Testis (tissue), 3 donors: ENCODE data around the gene RGS3. TPM values are rescaled to one million over a fixed set of nuclear protein-coding genes. Genes with fewer than 3 reads are reported as not detected.

Source experiments
- DNase-seq: peaks from one replicate; pipeline ENCODE4 v3.0.0-alpha.2; 2019
- H3K27ac ChIP-seq, 2 donors: fragments of 200-600 bp; sonication (generic); one replicate each; pipeline ENCODE4 v1.5.1; 2019
- H3K27me3 ChIP-seq: fragments of 200-600 bp; sonication (generic); one replicate; pipeline ENCODE4 v1.5.1; 2019
- H3K36me3 ChIP-seq: fragments of 200-600 bp; sonication (generic); one replicate; pipeline ENCODE4 v1.5.1; 2017; ENCODE audit warnings: low read depth; ENCODE audit errors: missing control alignments
- H3K4me1 ChIP-seq: fragments of 200-600 bp; sonication (generic); one replicate; pipeline ENCODE4 v1.5.1; 2019
- H3K4me3 ChIP-seq, 2 donors: fragments of 200-600 bp; sonication (generic); one replicate each; pipeline ENCODE4 v1.5.1; 2017 to 2019
- H3K9me3 ChIP-seq: fragments of 200-600 bp; sonication (generic); one replicate; pipeline ENCODE4 v1.5.1; 2017
- CTCF ChIP-seq, 3 experiments: fragments of 450-650 bp in 2 of 3; fragments of 200-600 bp in 1 of 3; sonication (generic) in 1 of 3; IDR thresholded peaks; one replicate each; pipeline ENCODE4 v1.5.1; 2016 to 2019; ENCODE audit warnings: antibody characterized with exemption in 3 of 3, mild to moderate bottlenecking in 2 of 3, moderate library complexity in 1 of 3
- POLR2A ChIP-seq: fragments of 450-650 bp; IDR thresholded peaks from one replicate; pipeline ENCODE4 v1.6.1; 2017; ENCODE audit warnings: antibody characterized with exemption, mild to moderate bottlenecking, moderate library complexity
- WGBS, 2 donors: methylation state at CpG; one replicate each; pipeline ENCODE4 v1.1.5; 2018; 5-methylcytosine and 5-hydroxymethylcytosine counted together
- intact Hi-C: fragments of 100-400 bp; cut with DNase I; formaldehyde crosslinking; loops from one replicate; pipeline ENCODE4 v1.15.1; 2023; ENCODE audit warnings: low total_unique reads
- polyA plus RNA-seq: library from polyadenylated mRNA; stranded (reverse); fragments of 350-450 nt; fragmentation: Illumina TruSeq; extraction: RNeasy Lipid Tissue Mini Kit (QIAGEN cat#74804); gene quantifications from one replicate; pipeline ENCODE4 v1.2.3, GENCODE V29; 2014; ENCODE audit warnings: low read depth, low replicate concordance; ENCODE audit not compliant: insufficient read depth
- total RNA-seq, 2 donors: library from RNA; depleted of rRNA; stranded (reverse); fragments of >200 nt; gene quantifications; one replicate each; pipeline ENCODE4 v1.2.3, GENCODE V29; 2016

Gene RGS3
- total and polyA plus RNA-seq, 3 donors from 2014 or later, result 84.8 to 125 (median 119) TPM

DNA sequence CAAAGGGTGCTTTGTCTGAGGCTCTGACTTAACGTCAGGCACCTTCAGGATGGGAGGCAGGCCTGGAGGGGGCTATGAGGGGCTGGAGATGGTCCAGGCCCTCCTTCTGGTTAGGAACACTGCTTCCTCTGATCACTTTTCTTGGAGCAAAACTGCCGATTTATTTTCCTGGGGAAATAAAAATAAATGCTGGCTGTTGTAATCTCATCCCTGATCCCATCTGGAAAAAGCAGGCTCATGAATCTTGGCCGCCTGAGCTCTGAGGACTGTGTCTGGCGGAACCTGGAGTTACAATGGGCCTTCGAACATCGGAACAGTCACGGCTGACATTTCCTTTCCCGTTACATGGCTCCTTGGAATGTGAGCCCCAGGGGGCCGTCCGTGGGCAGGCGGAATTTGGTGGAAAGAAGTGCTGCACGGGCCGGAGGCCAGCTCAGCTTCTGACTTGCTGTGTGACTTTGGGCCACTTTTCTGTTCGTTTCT lies 157.8 kb downstream of the RGS3 start:
- no peaks in the 10 kb centered on the region for H3K27me3 ChIP-seq
- intact Hi-C loops, result no loop called here
- WGBS, 2 donors, result 43 to 46% methylated on average over 14 of the region's 14 CpGs
- peak; percentile 44 for DNase-seq
- H3K36me3 ChIP-seq, result no peaks in the 10 kb centered on the region
- peaks cover 22% of the 10 kb centered on the region for H3K4me1 ChIP-seq
- H3K27ac ChIP-seq, result peak overlapping the region; percentile 51 to 70
- no peak overlapping the region for H3K4me3 ChIP-seq
- H3K9me3 ChIP-seq, result no peaks in the 10 kb centered on the region
- TF ChIP-seq POLR2A, result no peak

DNA sequence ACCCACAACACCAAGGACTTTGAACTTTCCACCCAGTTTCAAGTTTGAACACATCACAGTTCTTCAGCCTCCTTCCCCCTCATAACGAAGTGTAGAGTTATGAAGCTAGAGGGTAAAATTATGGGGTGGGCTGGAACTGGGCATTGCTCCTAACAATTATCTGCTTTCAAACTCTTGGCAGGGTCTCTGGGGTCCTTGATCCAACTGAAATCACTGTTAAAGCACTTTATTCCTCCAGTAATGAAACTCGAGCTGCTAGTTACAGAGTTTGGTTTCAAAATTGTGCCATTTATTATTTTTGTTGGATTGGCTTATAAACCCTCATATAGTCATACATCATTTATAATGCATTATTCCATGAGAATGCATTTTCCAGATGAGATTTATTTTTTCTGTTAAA lies 158.5 kb downstream of the RGS3 start:
- H3K4me3 ChIP-seq, result no peak overlapping the region
- H3K27me3 ChIP-seq, result no peaks in the 10 kb centered on the region
- intact Hi-C loops, result no loop called here
- no peak for DNase-seq
- peaks cover 24% of the 10 kb centered on the region for H3K4me1 ChIP-seq
- H3K36me3 ChIP-seq, result no peaks in the 10 kb centered on the region
- H3K9me3 ChIP-seq, result no peaks in the 10 kb centered on the region
- 72 to 75% methylated on average over 2 of the region's 2 CpGs for WGBS, 2 donors
- H3K27ac ChIP-seq, result peak overlapping the region in 1 of 2 donors; percentile 70
- no peak for TF ChIP-seq POLR2A
- TF ChIP-seq CTCF (IDR thresholded peaks at IDR 0.05), result no peak

- Histone ChIP-seq H3K27me3 (no peaks in the 10 kb centered on the region), H3K27ac (no peak overlapping the region), H3K9me3 (no peaks in the 10 kb centered on the region), H3K4me1 (peaks cover 26% of the 10 kb centered on the region), H3K36me3 (no peaks in the 10 kb centered on the region), H3K4me3 (no peak overlapping the region)
- DNase-seq, result no peak
- WGBS, 2 donors, result 63 to 69% methylated on average over 8 of the region's 8 CpGs
- TF ChIP-seq POLR2A, result no peak
- no peak for TF ChIP-seq CTCF (IDR thresholded peaks at IDR 0.05)
- intact Hi-C loops, result no loop called here
Observed at GRCh38 chr9:113622600-113623400, 159.3 kb downstream of the RGS3 start.

GRCh38 chr9:113623851-113624485 lies 160.4 kb downstream of the RGS3 start:
- intact Hi-C loops, result no loop called here
- Histone ChIP-seq H3K4me3 (no peak overlapping the region), H3K36me3 (no peaks in the 10 kb centered on the region), H3K4me1 (peaks cover 26% of the 10 kb centered on the region), H3K9me3 (no peaks in the 10 kb centered on the region), H3K27me3 (no peaks in the 10 kb centered on the region), H3K27ac (no peak overlapping the region)
- DNase-seq, result no peak
- TF ChIP-seq CTCF (IDR thresholded peaks at IDR 0.05) (no peak), POLR2A (no peak)
- 89 to 96% methylated on average over 9 of the region's 9 CpGs for WGBS, 2 donors

- H3K4me3 ChIP-seq, result no peak overlapping the region
- H3K4me1 ChIP-seq, result peaks cover 24% of the 10 kb centered on the region
- intact Hi-C loops, result no loop called here
- 80 to 82% methylated on average over 9 of the region's 9 CpGs for WGBS, 2 donors
- no peaks in the 10 kb centered on the region for H3K9me3 ChIP-seq
- H3K27ac ChIP-seq, result no peak overlapping the region
- no peak for TF ChIP-seq POLR2A
- no peak for TF ChIP-seq CTCF (IDR thresholded peaks at IDR 0.05)
- no peak for DNase-seq
- no peaks in the 10 kb centered on the region for H3K36me3 ChIP-seq
- H3K27me3 ChIP-seq, result no peaks in the 10 kb centered on the region
Observed at GRCh38 chr9:113624721-113625120, 161.2 kb downstream of the RGS3 start.
